HG02798 (cell line): ENCODE results near the gene CDKL5.

Experiments
- ATAC-seq: cut with Tn5 transposase; IDR thresholded peaks from one replicate; pipeline ENCODE4 v1.9.1; 2021; ENCODE audit warnings: mild to moderate bottlenecking; ENCODE audit not compliant: unreplicated experiment, poor library complexity

Gene CDKL5

GRCh38 chrX:18449236-18449635, 23.8 kb downstream of the CDKL5 start:
- no peak for ATAC-seq

DNA sequence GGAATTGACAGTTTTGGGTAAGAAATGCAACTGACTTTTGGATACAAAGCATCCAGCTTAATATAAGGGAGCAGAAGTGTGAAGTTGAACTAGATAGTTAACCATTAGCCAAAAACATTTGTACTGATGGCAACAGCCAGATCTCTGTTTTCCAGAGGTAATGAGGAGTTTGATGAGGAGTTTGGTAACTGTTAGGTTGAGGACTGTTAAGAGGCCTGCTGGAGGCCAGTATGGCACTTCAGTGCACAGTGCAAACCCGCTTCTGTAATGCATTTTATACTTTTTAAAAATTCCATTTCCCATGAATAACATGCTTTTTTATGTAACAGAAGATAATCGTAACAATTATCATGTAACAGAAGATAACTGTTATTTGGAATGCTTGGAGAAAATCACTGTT, 30.0 kb downstream of the CDKL5 start:
- no peak for ATAC-seq

GRCh38 chrX:18457000-18457399, 31.6 kb downstream of the CDKL5 start:
- ATAC-seq, result no peak

DNA sequence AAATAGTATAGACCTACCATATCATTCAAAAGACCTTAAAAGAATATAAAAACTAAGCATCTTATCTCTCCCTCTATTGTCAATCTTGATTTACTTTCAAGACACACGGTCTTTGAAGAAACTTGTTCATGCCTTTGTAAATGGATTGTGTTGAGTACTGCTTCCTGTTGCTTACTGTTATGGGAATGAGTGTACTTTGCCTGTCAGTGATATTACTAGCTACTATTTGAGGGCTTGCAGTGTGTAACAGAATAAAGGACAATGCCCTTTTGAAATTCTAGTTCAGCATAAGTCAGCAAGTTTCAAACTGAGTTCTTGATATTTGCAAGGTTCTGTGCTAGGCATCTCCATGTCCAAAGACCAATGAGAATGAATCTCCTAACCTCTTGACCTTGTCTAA, 36.0 kb downstream of the CDKL5 start:
- no peak for ATAC-seq

DNA sequence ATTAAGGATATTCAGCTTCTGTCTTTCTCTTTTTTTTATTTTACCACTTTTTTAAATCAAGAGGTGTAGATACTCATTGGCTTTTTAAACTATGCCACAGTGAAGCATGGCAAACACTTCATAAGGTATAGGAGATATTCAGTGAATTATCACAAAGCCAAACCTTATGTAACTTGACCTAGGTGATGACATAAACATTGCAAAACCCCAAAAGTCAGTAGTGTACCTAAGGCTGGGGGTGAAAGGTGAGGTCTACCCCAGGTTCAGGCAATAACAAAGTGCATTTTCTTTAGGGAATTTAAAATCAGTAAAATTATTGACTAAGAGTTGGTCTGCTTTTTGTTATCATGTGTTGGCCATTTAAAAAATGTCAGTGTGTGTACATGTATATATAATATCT, 39.1 kb downstream of the CDKL5 start:
- no peak for ATAC-seq

DNA sequence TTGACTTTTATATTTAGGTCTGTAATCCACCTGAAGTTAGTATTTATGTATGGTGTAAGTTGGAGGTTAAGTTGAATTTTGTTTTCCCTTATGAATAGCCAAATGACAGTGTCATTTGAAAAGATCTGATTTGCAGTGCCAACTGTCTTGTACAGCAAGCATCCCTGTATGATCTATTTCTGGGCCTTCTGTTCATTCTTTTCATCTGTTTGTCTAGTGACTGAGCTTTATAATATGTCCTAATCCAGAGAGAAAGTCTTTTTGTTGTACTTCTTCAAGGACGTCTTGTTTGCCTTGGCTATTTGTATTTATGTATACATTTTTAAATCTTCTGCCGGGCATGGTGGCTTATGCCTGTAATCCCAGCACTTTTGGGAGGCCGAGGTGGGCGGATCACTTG, 39.6 kb downstream of the CDKL5 start:
- no peak for ATAC-seq

- ATAC-seq, result no peak
Observed at GRCh38 chrX:18468599-18468998, 43.2 kb downstream of the CDKL5 start.

- no peak for ATAC-seq
Observed at GRCh38 chrX:18471296-18471695, 45.9 kb downstream of the CDKL5 start.

GRCh38 chrX:18490806-18491555, 65.6 kb downstream of the CDKL5 start:
- no peak for ATAC-seq

DNA sequence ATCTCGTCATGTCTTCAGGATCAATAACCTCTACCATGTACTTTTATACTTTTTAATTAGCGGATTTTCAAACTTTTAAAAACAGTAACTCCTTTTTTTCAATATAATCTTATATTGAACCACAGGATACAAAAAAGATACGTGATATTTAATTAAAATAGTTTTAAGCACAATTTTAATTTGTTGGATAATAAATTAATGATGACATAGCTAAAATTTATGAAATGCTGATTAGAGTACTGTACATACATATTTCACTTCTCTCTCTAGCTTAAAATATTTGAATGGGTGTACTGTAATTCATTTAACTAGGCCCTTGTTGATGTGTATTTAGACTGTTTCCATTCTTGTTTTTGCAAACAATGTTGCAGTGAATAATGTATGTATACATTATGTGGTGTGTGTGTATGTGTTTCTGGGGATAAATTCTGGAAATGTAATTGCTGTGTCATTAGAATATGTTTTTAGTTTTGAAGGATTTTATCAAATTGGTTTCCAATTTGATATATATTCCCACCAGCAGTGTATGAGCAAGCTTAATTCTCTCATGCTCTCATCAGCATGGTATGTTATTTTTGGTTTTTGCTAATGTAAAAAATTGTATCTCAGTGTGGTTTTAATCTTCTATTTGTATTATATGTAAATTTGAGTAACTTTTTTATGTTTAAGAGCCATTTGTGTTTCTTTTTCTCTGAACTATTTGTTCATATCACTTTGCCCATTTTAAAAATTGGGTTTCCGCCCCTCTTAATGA, 66.4 kb downstream of the CDKL5 start:
- no peak for ATAC-seq

DNA sequence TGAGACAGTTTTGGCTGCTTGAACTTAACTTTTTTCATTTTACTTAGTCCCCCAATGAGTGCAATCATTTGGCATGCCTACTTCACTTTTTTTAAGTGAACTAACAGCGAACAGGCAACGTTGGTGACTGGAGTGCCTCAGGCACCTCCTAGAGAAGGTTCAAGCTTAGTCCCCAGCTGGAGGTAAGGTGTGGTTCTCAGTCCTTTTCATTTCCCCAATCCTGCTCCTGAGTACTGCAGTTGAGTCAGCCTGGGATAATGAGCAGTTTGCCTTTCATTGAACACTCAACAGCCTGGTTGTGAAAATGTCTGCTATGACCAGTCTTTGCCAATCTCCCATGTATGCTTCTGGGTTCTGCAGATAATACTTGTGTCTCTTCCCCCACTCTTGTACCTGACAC, 109.5 kb downstream of the CDKL5 start:
- ATAC-seq, result no peak

DNA sequence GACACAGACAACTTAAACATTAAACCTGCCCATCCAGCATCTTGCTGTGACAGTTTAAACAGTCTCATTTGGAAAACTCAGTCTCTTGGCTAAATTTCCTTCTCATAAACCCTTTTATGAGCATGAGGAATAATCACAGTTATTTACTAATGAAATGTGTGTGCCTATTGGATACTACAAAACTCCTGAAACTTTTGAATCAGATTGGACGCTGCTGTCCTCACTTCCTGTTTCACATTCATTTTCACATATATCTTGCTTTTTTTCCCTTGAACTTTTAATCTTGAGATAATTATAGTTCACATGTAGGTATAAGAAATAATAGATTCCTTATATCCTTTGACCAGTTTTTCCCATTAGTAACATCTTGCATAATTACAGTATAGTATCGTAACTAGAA, 111.7 kb downstream of the CDKL5 start:
- ATAC-seq, result no peak

- ATAC-seq, result no peak
Observed at GRCh38 chrX:18537524-18537923, 112.1 kb downstream of the CDKL5 start.

- ATAC-seq, result no peak
Observed at GRCh38 chrX:18542131-18542530, 116.7 kb downstream of the CDKL5 start.

DNA sequence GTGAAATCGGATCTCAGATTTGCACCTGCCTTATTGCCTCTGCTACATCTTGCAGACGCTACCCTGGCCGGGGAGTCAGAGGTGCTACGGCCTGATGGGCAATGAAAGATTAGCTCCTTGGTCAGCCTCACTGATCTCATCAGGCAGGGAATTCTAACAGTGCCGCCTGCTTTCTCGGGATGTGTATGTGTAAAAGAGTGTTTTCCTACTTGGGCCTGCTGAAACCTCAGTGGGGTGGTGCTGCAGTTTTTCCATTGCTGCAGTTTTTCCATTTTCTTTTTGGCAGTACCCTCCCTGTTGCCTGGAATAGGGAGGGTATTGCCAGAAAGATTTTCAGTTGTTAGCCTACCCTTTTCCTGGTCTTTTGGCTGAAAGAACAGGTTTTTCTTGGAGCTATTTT, 117.5 kb downstream of the CDKL5 start:
- ATAC-seq, result no peak

DNA sequence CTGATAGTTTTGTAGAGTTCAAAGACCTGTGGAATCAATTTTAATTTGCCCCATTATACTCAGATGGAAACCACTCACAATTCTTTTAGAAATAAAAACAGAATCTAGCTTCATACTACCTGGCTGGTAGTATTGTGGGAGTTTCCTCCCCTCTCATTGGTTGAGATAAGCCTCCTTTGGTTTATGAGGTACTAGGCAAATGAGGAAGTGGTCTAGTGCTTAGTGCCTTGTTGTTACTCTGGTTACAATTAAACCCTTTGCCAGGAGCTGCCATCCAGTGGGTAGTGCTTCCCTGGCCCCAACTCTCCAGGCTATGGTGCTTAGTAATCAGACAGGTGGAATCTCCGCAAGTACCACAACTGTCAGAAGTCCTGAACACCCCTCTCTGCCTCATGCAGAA, 118.3 kb downstream of the CDKL5 start:
- no peak for ATAC-seq

DNA sequence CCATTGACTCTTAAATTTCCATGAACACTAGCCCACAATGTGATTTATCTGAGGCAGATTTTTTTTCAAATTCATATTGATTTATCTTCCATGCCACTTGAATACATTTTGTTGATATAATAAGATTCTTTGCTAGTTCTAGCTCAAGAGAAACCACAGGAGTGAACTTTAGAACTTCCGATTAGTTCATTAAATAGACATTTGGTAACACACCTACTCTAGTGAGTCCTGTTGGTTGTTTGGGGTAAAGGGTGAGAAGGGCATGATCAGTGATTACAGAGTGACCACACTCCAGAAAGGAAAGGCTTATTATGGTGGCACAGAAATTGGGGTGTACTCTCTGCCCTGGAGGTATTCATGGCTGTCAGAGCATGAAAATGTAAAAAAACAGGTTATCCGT, 120.4 kb downstream of the CDKL5 start:
- ATAC-seq, result no peak

- no peak for ATAC-seq
Observed at GRCh38 chrX:18548996-18549395, 123.6 kb downstream of the CDKL5 start.

DNA sequence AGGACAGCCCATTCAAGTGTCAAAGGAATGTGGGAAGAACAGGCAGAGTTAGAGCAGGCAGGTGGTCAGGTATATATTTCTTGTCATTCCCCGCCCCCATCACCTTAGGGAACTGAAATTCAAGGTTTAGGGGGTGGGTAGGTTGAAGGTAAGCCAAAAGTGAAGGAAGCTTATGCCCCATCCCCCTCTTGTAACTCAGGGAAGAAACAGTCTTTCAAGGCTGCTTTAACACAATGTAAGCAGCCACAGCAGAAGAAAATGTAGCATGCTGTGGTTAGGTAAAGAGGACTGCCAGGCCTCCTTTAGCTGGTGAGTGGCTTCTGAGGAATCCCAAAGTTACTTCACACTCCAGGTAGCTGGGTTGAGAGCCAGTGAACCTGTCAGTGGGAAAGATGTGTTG, 124.2 kb downstream of the CDKL5 start:
- no peak for ATAC-seq

DNA sequence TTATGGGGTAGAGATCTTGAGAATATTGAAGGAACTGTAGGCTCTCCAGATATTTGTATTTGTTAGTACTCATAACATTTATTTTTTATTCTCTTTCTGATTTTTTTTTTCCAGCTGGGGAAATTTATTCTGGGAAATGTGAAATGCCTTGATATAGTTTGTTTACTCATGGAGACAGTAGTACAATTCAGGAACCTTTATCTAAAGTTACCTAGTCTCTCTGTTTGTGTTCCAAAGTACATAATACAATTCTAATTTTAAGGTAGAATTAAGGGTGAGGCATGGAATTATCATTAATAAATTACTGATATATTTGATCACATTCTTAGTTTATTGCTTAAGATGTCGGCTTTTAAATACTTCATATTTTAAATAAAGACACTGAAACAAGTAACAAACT, 132.5 kb downstream of the CDKL5 start:
- ATAC-seq, result no peak

DNA sequence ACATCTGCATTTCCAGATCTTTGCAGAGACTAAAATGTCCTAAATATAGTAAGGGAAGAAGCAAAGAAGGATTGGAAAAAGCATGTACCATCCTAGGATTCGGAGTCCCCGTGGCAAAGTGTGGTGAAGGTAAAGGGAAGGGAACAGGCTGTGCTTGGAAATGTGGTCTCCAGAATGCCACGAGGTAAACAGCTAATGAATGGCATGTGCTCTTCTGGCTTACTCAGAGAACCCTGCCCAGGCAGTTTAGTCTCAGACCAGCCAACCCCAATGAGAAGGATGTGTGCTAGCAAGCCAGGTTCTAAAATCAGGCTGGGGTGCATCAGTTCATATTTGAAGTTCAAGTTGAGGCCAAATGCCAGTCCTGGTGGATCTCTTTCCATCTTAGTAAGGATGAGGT, 133.4 kb downstream of the CDKL5 start:
- no peak for ATAC-seq

- no peak for ATAC-seq
Observed at GRCh38 chrX:18561020-18561419, 135.6 kb downstream of the CDKL5 start.
